ENCODE measurements around the gene DCANP1. TPM values are rescaled to one million over a fixed set of nuclear protein-coding genes. Genes with fewer than 3 reads are reported as not detected.

DCANP1 gene
- total RNA-seq, 1 donor from 2014 or later, result not detected

GRCh38 chr5:135488727-135489465, 41.7 kb upstream of the DCANP1 start:
- H3K27ac ChIP-seq, result no peak overlapping the region
- H3K27me3 ChIP-seq, result peaks cover 70% of the 10 kb centered on the region
- H3K4me1 ChIP-seq, result peaks cover 33% of the 10 kb centered on the region
- H3K4me3 ChIP-seq, result peak overlapping the region; percentile 34
- no peak for TF ChIP-seq CTCF (IDR thresholded peaks at IDR 0.05)
- H3K9me3 ChIP-seq, result no peaks in the 10 kb centered on the region
- intact Hi-C loops (cut with DNase I), result no loop called here
- no peaks in the 10 kb centered on the region for H3K36me3 ChIP-seq
- DNase-seq, result no peak
- ATAC-seq, result peak; percentile 5

- no peaks in the 10 kb centered on the region for H3K9me3 ChIP-seq
- DNase-seq (no peak), ATAC-seq (no peak)
- intact Hi-C loops (cut with DNase I), result no loop called here
- peaks cover 33% of the 10 kb centered on the region for H3K4me1 ChIP-seq
- peaks cover 70% of the 10 kb centered on the region for H3K27me3 ChIP-seq
- no peak for TF ChIP-seq CTCF (IDR thresholded peaks at IDR 0.05)
- no peak overlapping the region for H3K27ac ChIP-seq
- no peaks in the 10 kb centered on the region for H3K36me3 ChIP-seq
- no peak overlapping the region for H3K4me3 ChIP-seq
Measured at GRCh38 chr5:135487839-135488514, 40.8 kb upstream of the DCANP1 start.

DNA sequence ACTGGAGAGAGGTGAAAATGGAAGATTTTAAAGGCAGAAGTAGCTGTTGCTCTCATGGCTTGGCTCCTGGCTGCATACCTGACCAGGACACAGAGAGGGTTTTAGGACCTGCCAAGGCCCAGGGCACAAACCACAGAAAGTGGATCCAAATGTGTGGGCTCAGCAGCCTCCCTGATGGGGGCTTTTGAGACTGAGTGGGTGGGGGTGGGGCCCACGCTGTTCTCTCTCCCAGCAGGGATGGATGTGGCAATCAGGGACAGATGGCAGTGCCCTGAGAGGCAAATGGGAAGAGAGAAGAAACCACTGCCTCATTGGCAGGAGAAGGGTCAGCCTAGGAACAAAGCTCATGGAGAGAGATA, 39.9 kb upstream of the DCANP1 start:
- H3K27me3 ChIP-seq, result peaks cover 64% of the 10 kb centered on the region
- H3K4me3 ChIP-seq, result no peak overlapping the region
- intact Hi-C loops (cut with DNase I), result no loop called here
- no peaks in the 10 kb centered on the region for H3K9me3 ChIP-seq
- DNase-seq (no peak), ATAC-seq (no peak)
- H3K27ac ChIP-seq, result no peak overlapping the region
- H3K36me3 ChIP-seq, result no peaks in the 10 kb centered on the region
- TF ChIP-seq CTCF (IDR thresholded peaks at IDR 0.05), result no peak
- H3K4me1 ChIP-seq, result peaks cover 28% of the 10 kb centered on the region

- Histone ChIP-seq H3K4me3 (no peak overlapping the region), H3K27me3 (peaks cover 57% of the 10 kb centered on the region), H3K9me3 (no peaks in the 10 kb centered on the region), H3K4me1 (peaks cover 24% of the 10 kb centered on the region), H3K36me3 (no peaks in the 10 kb centered on the region), H3K27ac (no peak overlapping the region)
- intact Hi-C loops (cut with DNase I), result no loop called here
- no peak for DNase-seq
- no peak for ATAC-seq
- no peak for TF ChIP-seq CTCF (IDR thresholded peaks at IDR 0.05)
Measured at GRCh38 chr5:135486131-135487036, 39.2 kb upstream of the DCANP1 start.

GRCh38 chr5:135484674-135485086, 37.5 kb upstream of the DCANP1 start:
- no peak for TF ChIP-seq CTCF (IDR thresholded peaks at IDR 0.05)
- H3K27me3 ChIP-seq, result peaks cover 40% of the 10 kb centered on the region
- H3K4me1 ChIP-seq, result peaks cover 15% of the 10 kb centered on the region
- ATAC-seq (peak; percentile 55), DNase-seq (no peak)
- H3K27ac ChIP-seq, result no peak overlapping the region
- no peak overlapping the region for H3K4me3 ChIP-seq
- intact Hi-C loops (cut with DNase I), result no loop called here
- H3K36me3 ChIP-seq, result no peaks in the 10 kb centered on the region
- no peaks in the 10 kb centered on the region for H3K9me3 ChIP-seq

Data from upper lobe of right lung (tissue), 1 donor.